NK-92 (cell line): ENCODE data around the gene TSPAN17.
"Not testable (repeated sequence)": the region's sequence is repeated elsewhere in the genome, so short reads cannot be mapped to it uniquely, and the experiment has no call there.

ENCODE experiments used
- DNase-seq: peaks from one replicate; lab custom pipeline; 2025; ENCODE audit not compliant: unreplicated experiment; lab: John Stamatoyannopoulos, UW

TSPAN17 gene

DNA sequence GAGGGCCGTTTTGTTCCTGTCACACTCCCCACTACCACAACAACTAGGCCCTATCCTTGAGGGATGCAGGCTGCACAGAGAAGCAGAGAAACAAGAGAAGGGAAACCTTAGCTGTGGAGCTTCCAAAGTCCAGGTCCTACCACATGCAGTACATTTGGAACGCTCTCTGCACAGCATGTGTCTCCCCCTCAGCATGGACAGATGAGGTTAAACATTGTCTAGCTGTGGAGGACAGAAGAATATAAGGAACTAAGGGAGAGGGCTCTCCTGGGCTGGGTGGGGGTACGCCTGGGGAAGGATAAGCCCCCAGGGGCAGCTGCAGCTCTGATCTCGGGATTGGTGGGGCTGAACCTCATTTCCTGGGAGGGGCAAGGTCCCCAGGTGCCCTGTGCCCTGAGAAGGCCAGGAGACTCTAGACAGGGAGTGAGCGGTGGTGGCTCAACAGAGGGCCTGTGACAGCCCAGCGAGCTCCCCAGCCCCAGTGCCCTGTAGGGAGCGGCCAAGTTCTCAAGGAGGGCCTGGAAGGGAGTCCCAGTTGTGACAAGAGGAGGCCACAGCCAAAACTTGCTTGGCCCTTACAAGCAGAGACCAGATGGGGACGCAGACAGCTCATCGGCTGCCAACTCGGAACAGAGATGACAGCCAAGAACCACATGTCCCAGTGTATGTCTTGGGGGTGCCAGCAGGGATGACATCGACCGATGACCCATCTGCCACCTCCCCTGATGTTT lies 30.1 kb downstream of the TSPAN17 start:
- no peak for DNase-seq

DNA sequence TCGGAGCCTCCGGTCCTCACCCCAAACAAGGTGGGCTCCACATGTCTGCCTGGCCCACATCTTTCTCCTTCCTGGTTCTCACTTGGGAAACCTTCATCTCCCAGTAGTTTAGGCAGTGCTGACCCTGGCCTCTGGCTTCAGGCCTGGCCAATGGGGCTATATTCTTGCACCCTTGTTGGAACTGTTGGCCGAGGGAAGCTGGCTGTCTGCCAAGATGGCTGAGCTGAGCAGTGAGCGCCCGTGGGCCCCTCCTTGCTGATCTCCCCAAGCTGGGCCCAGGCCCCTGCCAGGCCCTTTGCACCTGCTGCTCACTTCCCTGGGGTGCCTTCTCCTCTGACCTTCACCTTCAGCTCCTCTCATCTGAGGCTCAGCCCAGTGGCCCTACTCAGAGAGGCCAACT lies 31.3 kb downstream of the TSPAN17 start:
- no peak for DNase-seq

DNA sequence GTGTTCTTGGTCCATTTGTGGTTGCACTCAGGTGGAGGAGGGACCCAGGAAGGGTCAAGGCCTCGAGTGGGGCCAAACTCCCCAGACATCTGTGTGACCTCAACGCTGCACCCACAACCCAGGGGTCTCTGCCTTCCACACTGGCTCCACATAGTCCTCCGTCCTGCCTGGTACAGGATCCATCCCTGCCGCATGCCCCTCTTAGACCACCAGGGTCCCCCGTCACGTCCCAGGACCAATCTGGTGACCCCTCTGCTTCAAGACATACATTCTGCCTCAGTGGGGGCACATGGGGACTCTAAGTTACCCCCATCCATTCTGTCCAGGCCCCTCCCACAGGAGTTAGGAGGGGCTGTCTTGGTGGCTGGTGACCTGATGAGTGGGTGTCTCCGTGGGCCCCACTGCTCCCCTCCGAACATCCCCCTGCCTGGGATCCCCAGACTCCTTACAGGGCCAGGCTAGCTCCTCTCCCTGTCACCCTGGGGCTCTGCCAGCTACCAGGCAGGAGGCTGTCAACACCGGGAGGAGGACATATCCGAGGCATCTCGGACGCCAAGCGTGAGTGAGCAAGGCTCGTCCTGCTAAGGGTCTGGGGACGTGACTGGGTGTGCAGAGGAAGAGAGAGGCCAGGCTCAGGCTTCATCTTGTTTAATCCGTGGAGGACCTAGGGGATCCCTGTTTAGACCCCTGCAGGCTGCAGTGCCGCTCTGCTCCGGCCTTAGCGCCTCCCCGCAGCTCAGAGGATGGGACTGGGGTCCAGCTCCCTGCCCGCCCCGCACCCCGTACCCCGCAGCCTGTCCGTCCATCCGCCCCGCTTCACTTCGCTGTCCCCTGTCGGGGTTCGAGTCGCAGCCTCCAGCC lies 32.3 kb downstream of the TSPAN17 start:
- DNase-seq = no peak

DNA sequence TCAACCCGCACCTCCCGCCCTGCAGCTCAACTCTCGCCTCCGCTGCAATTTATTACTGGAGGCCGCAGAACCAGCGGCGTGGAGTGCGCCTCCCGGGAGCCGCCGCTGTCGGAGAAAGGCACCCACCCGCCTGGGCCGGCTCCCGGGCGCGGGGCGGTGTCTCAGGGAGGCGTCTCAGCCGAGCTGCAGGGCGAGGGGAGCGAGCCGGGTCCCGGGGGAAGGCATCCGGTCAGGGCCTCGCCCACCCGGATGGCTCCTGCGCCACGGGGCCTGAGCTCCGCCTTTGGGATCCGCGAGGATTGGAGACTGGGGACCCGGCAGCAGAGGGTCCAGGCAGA lies 32.9 kb downstream of the TSPAN17 start:
- DNase-seq = no peak

DNA sequence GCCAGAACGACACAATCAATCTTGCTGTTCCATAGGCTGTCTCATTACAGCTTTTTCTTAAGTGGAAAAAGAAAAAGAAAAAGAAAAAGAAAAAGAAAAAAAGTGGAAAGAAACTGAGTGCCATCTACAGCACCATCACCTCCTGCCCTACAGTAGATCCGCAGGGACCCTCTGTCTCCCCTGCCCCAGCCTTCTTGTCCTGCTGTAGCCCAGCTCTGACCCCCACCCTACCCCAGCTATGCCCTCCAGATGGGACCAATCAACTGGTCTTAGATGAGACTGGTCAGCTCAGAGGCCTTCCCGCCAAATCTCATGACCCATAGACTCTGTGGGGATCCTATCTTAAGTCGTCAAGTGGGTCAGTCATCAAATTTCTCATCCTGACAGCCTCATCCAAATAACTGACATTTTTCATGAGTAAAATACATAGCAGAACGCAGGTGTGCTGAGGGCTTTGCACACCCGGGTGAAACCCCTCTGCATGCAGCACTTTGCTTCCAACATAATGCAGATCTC lies 34.8 kb downstream of the TSPAN17 start:
- DNase-seq = no peak

DNA sequence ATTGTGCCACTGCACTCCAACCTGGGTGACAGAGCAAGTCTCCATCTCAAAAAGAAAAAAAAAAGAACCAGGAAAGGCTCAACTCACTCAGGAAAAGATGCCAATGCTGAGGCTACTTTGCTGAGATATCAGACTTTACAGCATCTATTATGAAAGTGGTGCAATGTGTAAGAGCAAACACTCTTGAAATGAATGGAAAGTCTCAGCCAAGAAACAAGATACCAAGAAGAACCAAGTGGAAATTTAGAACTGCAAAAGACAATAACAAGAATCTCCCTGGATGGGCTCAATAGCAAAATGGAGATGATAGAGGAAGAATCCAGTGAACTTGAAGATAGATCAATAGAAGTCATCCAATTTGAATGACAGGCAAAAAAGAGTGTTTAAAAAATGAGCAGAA lies 37.7 kb downstream of the TSPAN17 start:
- no peak for DNase-seq

DNA sequence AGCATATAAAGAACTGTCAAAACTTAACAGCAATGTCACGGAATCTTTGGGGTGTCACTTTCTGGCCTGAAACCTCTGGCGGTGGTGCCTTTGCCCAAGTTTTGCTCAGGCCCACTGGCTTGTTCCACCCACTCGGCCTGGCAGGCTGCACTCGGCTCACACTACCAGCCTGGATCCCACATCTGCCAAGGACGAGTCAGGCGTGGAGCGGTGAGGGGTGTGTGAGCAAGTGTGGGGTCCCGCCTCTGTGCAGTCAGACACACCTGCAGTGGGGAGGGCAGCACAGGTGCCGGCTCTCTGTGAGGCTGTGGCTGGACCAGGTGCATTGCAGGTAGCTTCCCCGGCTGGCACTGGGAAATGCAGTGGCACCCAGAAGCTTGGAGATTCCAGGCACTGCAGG lies 40.0 kb downstream of the TSPAN17 start:
- DNase-seq = no peak

DNA sequence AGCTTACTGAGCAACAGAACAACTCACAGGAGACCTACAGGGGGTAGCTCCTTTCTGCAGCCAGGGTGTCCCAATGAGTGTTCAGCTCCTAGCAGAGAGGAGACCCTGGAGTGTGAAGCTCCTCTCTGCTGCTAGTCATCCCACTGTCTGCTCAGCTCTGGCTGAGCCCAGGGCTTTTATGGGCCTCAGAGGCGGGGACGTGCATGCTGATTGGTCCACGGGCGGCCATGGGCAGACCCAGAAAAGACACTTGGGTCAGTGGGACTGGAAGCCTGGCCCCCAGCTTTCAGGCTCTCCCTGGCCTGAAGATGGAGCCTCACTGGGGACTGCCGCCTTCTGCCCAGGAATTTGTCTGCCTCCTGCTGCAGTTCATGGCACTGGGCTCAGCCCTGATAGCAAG lies 40.6 kb downstream of the TSPAN17 start:
- DNase-seq = no peak

DNA sequence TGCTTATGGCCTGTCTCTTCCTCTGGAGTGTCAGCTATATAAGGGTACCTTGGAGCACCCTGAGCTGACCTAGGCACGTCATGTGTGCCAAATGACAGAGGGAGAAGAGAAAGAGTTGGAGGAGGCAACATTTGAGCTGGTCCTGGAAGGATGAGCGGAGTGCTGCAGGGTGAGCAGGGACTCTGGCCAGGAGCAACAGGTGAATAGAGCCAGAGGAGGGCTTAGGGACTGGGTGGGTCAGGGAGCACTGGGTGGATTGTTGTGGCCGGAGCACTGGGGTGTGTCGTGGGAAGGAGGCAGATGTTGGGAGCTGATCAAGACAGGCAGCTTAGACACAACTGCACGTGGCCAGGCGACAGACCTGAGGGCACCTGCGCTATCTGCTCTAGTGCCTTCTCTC lies 43.6 kb downstream of the TSPAN17 start:
- no peak for DNase-seq

DNA sequence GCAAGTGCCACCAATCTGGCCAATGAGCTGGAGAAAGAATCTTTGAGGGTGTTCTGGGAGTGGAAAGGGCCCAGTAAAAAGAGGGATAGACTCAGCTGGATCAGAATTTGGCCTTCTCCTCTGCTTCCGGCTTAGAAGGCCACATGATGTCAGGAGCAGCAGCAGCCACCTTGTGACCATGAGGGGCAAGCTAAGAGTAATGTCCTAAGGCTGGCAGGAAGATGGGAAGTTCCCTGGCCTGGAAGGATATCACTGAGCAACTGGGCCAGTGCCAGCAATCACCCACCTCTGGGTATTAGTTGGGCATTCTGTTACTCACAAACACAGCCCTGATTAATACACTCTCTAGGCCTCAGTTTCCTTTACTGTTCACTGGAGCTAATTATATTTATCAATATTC lies 44.2 kb downstream of the TSPAN17 start:
- DNase-seq = no peak

DNA sequence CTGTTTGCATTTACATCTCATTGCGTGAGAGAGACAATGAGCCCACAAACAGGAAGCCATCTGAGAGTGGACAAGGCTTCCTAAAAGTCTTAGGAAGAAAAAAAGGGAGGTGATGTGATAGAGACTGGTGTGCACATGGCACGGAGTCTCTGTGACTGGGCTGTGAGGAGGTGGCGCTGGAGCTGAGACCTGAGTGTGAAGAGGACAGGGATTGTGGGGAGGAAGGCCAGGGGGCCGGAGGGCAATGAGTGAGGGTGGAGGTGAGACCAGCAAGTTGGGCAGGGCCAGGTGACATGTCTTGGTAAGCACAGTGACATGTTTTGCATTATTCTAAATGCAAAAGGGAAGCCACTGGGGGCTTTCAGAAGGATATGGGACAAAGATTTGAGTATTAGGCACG lies 45.0 kb downstream of the TSPAN17 start:
- no peak for DNase-seq

DNA sequence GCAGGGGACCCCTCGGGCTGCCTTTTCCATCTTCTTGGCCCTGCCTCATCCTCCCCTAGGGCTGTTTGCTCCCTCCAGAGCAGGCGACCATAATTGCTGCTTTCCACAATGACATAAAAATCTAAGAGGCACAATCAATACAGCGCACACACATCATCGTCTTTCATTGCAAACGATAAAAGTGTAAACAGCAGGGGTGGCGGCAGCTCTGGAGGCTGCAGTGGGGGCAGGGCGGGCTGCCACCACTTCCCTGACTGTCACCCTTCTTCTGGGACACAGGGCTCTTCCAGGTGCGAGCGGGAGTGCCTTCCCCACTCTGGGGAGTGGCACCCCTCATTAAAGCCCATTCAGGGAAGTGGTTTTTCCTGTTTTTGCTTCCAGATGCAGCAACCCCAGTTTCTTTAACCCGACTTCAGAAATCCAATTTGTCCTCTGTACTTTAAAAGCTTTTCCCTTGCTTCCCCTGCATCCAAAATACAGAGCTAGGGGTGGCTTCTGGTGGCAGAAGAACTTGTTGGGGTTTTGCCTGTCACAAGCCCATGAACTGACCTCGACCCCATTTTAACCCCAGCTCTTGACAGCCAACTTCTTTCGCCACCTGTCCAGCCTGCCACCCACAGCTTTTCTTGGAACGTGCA lies 45.7 kb downstream of the TSPAN17 start:
- no peak for DNase-seq

DNA sequence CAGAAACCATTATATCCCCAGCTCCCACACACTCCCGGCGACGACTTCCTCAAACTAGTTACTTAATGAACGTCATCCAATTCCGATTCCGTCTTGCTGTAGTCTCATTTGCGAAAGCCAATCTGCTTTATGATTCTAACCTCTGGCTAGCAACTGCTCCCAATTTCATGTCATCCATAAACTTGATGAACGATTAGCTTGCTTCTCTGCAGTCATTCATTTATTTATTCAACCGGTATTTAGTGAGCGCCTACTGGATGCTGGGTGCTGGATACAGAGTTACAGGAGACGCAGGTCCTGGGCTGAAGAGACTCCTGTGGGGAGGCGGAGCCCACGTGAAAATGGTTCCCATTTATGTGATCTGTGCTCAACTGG lies 46.2 kb downstream of the TSPAN17 start:
- no peak for DNase-seq

DNA sequence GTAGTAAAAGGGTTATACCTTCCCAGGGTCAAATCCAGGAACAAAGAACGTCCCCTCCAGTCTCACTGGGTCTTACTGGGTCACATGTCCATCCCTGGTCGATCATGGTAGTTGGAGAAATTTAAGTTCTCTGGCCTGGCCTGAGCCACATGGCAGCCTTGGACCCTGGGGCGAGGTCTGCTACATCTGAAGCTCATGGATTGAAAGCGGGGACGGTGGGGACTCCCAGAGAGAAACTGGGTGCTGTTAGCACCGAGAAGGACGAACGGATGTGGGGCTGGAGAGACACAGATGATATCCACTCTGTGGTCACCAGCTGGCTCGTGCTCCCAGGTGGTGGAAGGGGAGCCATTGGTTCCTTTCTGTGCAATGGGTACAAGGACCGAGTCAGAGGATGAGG lies 46.9 kb downstream of the TSPAN17 start:
- no peak for DNase-seq

DNA sequence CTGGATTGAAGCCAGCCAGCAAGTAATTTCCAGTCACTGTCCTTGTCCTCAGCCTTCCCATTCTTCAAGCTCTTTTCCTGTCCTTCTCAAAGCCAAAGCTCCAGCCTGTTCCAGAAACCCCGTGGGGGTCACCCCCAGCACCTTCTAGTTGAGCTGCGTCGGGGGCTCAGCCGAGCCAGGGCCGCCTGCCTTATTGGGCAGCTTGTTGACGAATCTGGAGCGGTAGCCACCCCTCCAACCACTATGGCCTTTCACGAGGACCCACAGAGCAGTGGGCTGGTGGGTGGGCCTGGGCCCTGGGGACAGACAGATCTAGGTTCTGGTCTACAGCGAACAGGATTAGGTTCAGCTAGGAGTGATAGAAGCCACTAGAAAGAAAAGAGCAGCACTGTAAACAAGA lies 47.3 kb downstream of the TSPAN17 start:
- no peak for DNase-seq

DNA sequence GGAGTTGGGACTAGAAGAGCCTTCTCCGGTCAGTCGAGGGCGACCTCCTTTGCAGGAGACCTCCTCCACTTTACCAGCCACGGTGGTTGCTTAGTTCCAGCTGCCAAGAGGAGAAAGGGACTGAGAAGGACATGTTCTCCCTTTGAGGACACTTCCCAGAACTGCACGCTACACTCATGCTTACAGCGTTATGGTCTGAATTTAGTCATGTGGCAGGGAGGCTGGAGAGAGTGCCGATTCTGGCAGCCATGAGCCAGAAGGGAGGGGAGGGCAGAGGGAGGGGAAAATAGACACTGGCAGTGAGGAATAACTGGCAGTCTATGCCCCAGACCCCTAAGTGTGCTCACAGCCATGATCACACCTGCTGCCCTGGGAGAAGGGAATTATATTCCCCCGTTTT lies 47.8 kb downstream of the TSPAN17 start:
- DNase-seq = no peak

DNA sequence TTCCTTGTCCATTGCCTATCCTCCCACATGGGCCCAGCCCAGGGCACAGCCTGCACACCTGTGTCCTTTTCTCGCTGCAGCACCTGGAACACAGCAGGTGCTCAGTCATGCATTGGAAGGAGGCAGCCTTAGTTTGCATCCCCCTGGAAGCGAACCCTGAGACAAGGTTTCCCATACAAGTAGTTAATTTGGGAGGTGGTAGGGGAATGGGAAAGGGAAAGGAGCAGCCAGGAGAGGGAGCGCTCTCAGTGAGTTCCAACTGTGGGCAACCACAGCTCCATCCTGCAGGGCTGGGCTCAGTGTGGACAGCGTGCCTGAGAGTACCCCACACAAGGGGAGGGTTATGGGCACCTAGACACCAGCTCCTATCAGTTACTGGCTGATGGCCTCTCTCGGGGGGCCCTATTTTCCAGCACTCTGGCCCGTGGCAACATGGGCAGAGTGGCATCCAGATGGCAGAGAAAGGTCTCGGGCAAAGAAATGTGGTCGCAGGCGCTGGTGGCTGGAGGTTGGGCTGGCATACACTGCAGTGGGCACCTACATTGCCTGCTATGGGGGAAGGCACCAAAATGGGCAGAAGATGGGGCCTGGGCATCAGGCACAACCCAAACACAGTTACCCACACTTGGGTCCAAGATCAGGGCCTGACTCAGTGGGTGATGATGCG lies 50.1 kb downstream of the TSPAN17 start:
- no peak for DNase-seq

DNA sequence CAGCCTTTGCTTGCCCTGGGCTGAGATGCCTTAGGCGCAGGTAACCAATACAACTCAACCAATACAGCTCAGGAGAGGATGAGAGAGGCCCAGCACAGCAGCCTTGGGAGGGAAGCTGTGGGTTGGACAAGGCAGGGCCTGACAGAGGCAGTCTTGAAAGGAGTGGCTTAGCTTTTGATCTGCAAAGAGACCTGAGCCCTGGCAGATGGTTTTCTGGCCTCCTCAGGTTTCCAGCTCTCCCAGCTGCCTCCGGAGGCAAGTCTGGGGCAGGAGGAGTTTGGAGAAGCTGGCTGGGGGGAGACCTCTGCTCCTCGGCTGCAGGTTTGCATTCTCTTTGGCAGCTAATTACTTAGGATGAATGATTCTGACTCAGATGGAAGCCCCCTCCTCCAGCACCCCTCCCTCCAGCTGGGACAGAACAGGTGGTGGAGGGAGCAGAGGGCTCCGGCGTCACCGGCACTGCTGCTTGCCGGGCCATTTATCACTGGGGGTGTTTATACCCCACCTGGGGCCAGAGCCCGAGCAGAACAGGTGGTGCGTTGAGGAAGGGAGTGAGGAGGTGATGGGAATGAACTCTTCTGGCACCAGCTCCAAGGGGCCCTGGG lies 50.8 kb downstream of the TSPAN17 start:
- DNase-seq = no peak

DNA sequence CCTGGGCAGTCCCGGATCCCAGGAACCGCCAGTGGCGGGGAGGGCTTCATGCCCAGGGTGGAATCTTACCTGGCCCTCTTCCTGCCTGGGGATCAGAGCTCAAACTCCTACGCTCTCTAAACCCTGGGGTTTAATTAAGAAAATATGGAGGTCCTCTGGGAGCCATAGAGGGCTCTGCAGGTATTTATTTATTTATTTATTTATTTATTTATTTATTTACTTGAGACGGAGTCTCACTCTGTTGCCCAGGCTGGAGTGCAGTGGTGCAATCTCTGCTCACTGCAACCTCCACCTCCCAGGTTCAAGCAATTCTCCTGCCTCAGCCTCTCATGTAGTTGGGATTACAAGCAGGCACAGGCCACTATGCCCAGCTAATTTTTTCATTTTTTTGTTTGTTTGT lies 52.2 kb downstream of the TSPAN17 start:
- DNase-seq = not testable (repeated sequence)

DNA sequence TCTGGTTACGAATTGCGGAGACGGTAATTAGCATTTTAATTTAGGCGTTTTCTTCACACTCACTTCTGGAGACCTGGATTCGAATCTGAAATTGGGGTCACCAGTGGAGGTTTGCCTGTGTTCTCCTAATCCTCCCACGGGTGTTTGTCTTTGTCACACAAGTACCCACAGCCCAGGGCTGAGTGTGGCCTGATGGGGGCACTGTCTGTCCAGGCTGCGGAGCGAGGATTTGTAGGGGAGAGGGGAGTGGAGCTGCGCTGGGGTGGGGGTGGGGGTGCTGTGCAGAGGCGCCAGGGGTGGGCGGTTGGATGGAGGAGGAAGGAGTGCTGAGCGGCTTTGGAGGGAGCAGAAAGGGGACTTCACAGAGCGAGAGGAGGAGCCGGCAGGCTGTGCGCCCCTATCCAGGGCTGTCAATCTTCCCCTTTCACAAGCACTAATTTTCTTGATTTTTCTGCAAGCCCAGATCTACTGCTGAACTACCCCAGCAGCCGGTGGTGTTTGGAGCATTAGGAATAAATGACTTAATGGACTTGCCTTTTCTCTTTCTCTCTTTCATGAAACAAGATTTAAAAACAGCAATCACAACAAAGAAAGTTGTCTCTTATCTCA lies 53.1 kb downstream of the TSPAN17 start:
- no peak for DNase-seq
